Trophoblast cell (in vitro differentiated cells and primary cell): ENCODE data around the gene ATXN1.

Experiments
- DNase-seq, 2 donors: peaks; one replicate each; pipeline ENCODE4 v3.0.0-alpha.2; 2016
- H2AFZ ChIP-seq: 2 replicates; pipeline ENCODE4 v1.6.1; 2013; ENCODE audit warnings: low read length, moderate library complexity, mild to moderate bottlenecking; ENCODE audit not compliant: insufficient read depth, poor library complexity
- H2AK5ac ChIP-seq: 2 replicates; pipeline ENCODE4 v1.6.1; 2013; ENCODE audit warnings: mild to moderate bottlenecking, low read length
- H2BK120ac ChIP-seq: 2 replicates; pipeline ENCODE4 v1.6.1; 2013; ENCODE audit warnings: low read length, mild to moderate bottlenecking, moderate library complexity; ENCODE audit not compliant: insufficient read depth, poor library complexity
- H2BK12ac ChIP-seq: 2 replicates; pipeline ENCODE4 v1.6.1; 2013; ENCODE audit warnings: mild to moderate bottlenecking, low read length, moderate library complexity
- H2BK5ac ChIP-seq: 2 replicates; pipeline ENCODE4 v1.6.1; 2013; ENCODE audit warnings: low read length, low read depth, moderate library complexity, mild to moderate bottlenecking; ENCODE audit not compliant: poor library complexity
- H3K14ac ChIP-seq: 2 replicates; pipeline ENCODE4 v1.6.1; 2013; ENCODE audit warnings: mild to moderate bottlenecking, low read length
- H3K18ac ChIP-seq: 2 replicates; pipeline ENCODE4 v1.6.1; 2013; ENCODE audit warnings: mild to moderate bottlenecking, low read length
- H3K23ac ChIP-seq: 2 replicates; pipeline ENCODE4 v1.6.1; 2013; ENCODE audit warnings: low read length
- H3K27ac ChIP-seq: 2 replicates; pipeline ENCODE4 v1.5.1; 2013; ENCODE audit warnings: low read depth, mild to moderate bottlenecking, inconsistent platforms, low read length, moderate library complexity
- H3K27me3 ChIP-seq: 2 replicates; pipeline ENCODE4 v1.6.1; 2013; ENCODE audit warnings: inconsistent platforms, mild to moderate bottlenecking, low read length, moderate library complexity; ENCODE audit not compliant: insufficient read depth
- H3K36me3 ChIP-seq, 2 experiments: 1 replicate in 1 of 2; 2 replicates in 1 of 2; pipeline ENCODE4 v1.6.1; 2013; ENCODE audit warnings: low read length in 2 of 2, mild to moderate bottlenecking in 2 of 2, moderate library complexity in 1 of 2; ENCODE audit not compliant: insufficient read depth in 2 of 2, control insufficient read depth in 1 of 2
- H3K4ac ChIP-seq: 2 replicates; pipeline ENCODE4 v1.6.1; 2013; ENCODE audit warnings: low read depth, mild to moderate bottlenecking, low read length, moderate library complexity
- H3K4me1 ChIP-seq, 2 experiments: 1 replicate in 1 of 2; 2 replicates in 1 of 2; pipeline ENCODE4 v1.6.1; 2013; ENCODE audit warnings: low read length in 2 of 2, mild to moderate bottlenecking in 2 of 2, moderate library complexity in 1 of 2; ENCODE audit not compliant: insufficient read depth in 2 of 2, control insufficient read depth in 1 of 2
- H3K4me2 ChIP-seq: 2 replicates; pipeline ENCODE4 v1.6.1; 2013; ENCODE audit warnings: inconsistent platforms, mild to moderate bottlenecking, low read length, moderate library complexity
- H3K4me3 ChIP-seq: 2 replicates; pipeline ENCODE4 v1.5.1; 2013; ENCODE audit warnings: mild to moderate bottlenecking, low read depth, low read length, inconsistent platforms
- H3K79me1 ChIP-seq: one replicate; pipeline ENCODE4 v1.6.1; 2013; ENCODE audit warnings: low read length
- H3K79me2 ChIP-seq: 2 replicates; pipeline ENCODE4 v1.6.1; 2013; ENCODE audit warnings: low read length, mild to moderate bottlenecking; ENCODE audit not compliant: control insufficient read depth, insufficient read depth, poor library complexity
- H3K9ac ChIP-seq: 2 replicates; pipeline ENCODE4 v1.6.1; 2013; ENCODE audit warnings: mild to moderate bottlenecking, low read length
- H3K9me3 ChIP-seq: 2 replicates; pipeline ENCODE4 v1.6.1; 2013; ENCODE audit warnings: low read depth, mild to moderate bottlenecking, control low read depth, inconsistent platforms, low read length; ENCODE audit not compliant: insufficient read depth
- H4K12ac ChIP-seq: 2 replicates; pipeline ENCODE4 v1.6.1; 2013; ENCODE audit warnings: low read depth, mild to moderate bottlenecking, low read length, moderate library complexity
- H4K8ac ChIP-seq: 2 replicates; pipeline ENCODE4 v1.6.1; 2013; ENCODE audit warnings: low read depth, mild to moderate bottlenecking, low read length, moderate library complexity
- H4K91ac ChIP-seq: one replicate; pipeline ENCODE4 v1.6.1; 2013; ENCODE audit warnings: low read depth, mild to moderate bottlenecking, low read length, moderate library complexity
- WGBS: extraction: QIAGEN DNeasy Blood & Tissue Kit; methylation state at CpG from one replicate; pipeline ENCODE4 v1.1.7; 2013; ENCODE audit warnings: missing lambda C conversion rate; ENCODE audit not compliant: insufficient read length, insufficient coverage; ENCODE audit errors: extremely low coverage; 5-methylcytosine and 5-hydroxymethylcytosine counted together

ATXN1 gene

DNA sequence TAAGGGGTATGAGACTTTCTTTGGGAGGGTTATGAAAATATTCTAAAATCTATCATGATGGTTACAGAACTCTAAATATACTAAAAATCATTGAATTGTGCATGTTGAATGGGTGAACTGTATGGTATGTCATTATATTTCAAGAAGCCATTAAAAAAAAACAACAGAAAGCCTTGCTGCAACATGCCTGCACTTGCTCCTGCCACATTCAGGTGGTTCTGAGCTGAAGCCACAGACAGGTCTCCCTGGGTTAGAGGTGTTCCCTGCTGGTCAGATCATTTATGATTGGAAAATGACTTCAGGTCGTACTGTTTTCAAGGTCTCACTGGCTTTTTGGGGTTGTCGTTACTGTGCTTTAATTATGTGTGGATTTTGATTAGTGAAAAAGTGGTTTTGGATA is 509.6 kb downstream of the ATXN1 start:
- Histone ChIP-seq H3K4me2 (no peak overlapping the region), H2BK12ac (no peak overlapping the region), H3K79me2 (no peaks in the 10 kb centered on the region), H2BK120ac (no peak overlapping the region), H2BK5ac (no peak overlapping the region), H3K36me3 (peaks cover 0 to 2% of the 10 kb centered on the region in 2 experiments), H3K4ac (no peak overlapping the region), H4K12ac (no peak overlapping the region), H3K79me1 (peaks cover 2% of the 10 kb centered on the region), H4K91ac (no peak overlapping the region), H3K14ac (no peak overlapping the region), H3K27ac (no peak overlapping the region), H3K4me3 (no peak overlapping the region), H2AK5ac (no peak overlapping the region), H3K23ac (no peak overlapping the region), H4K8ac (no peak overlapping the region), H3K9me3 (no peaks in the 10 kb centered on the region), H2AFZ (no peak overlapping the region), H3K4me1 (peaks cover 0 to 3% of the 10 kb centered on the region in 2 experiments), H3K27me3 (no peaks in the 10 kb centered on the region), H3K9ac (no peak overlapping the region), H3K18ac (no peak overlapping the region)
- no CpG with 5 or more reads among the region's 2 CpGs for WGBS
- DNase-seq = no peak

DNA sequence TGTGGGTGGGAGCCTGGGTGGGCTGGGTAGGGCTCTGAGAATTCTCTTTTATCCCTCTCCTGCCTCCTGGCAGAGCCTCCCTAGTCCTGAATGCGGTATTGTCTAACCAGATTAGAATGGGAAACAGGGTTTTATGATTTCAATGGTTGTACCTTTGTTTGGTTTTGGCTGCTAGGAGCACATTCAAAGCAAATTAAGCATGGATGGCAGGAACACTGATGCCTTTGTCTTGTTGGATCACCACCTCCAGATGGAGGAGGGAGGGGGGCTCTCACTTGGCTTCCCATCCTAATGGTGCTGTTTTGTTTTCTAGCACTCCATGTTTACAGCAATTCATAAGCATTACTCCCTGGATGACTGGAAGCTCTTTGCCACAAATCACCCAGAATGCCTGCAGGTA is 511.3 kb downstream of the ATXN1 start:
- Histone ChIP-seq H3K79me1 (peaks cover 4% of the 10 kb centered on the region), H2BK12ac (no peak overlapping the region), H3K9me3 (no peaks in the 10 kb centered on the region), H3K4me2 (no peak overlapping the region), H3K27ac (no peak overlapping the region), H2AK5ac (no peak overlapping the region), H2BK120ac (no peak overlapping the region), H4K91ac (no peak overlapping the region), H3K4me3 (no peak overlapping the region), H3K4ac (no peak overlapping the region), H3K4me1 (peaks cover 2 to 5% of the 10 kb centered on the region in 2 experiments), H4K8ac (no peak overlapping the region), H3K23ac (no peak overlapping the region), H3K14ac (no peak overlapping the region), H3K27me3 (no peaks in the 10 kb centered on the region), H3K79me2 (peaks cover 2% of the 10 kb centered on the region), H3K18ac (no peak overlapping the region), H2AFZ (no peak overlapping the region), H2BK5ac (no peak overlapping the region), H3K9ac (no peak overlapping the region), H4K12ac (no peak overlapping the region), H3K36me3 (peaks cover 2 to 4% of the 10 kb centered on the region in 2 experiments)
- no CpG with 5 or more reads among the region's 1 CpG for WGBS
- no peak for DNase-seq
